ENCODE measurements around the gene LPCAT2. TPM values are rescaled to one million over a fixed set of nuclear protein-coding genes. Genes with fewer than 3 reads are reported as not detected.

LPCAT2 gene
- total and polyA plus RNA-seq, 2 of the 8 experiments (the other 6 are each of a cell fraction or from before 2014, with no cell fraction given), result 2.2 to 10.6 TPM

GRCh38 chr16:55565086-55565485 lies 56.2 kb downstream of the LPCAT2 start:
- H2BK12ac ChIP-seq (ENCODE audit: low read depth, low read length), result no peak overlapping the region
- TF ChIP-seq MAX (IDR thresholded peaks at IDR 0.05) (no peak), HDAC2 (IDR thresholded peaks at IDR 0.05; ENCODE audit: borderline replicate concordance in 1 of 2, low read depth in 2 of 2, low read length in 2 of 2) (no peak), SIRT6 (IDR thresholded peaks at IDR 0.05; ENCODE audit: low read length) (no peak), TEAD4 (IDR thresholded peaks at IDR 0.05; ENCODE audit: low read depth, low read length) (no peak)
- H3K27ac ChIP-seq (ENCODE audit: low read depth, low read length), result no peak overlapping the region
- no peak overlapping the region for H3K4ac ChIP-seq (replicated peaks; ENCODE audit: insufficient read length, low read depth, low read length)
- DNase-seq (ENCODE audit: low read depth in 1 of 2, low spot score in 2 of 2), result no peak
- no peak for FAIRE-seq
- ChIA-PET CTCF (ENCODE audit: partially characterized antibody) (no interaction called here), POLR2A (ENCODE audit: partially characterized antibody) (no interaction called here)
- no peak overlapping the region for H2BK20ac ChIP-seq (ENCODE audit: low read length)
- H3K4me1 ChIP-seq (replicated peaks in 1 of 4; ENCODE audit: control insufficient read depth in 3 of 4, insufficient read depth in 4 of 4, low read length in 3 of 4), result no peaks in the 10 kb centered on the region
- H3K79me1 ChIP-seq (ENCODE audit: low read depth, low read length), result no peaks in the 10 kb centered on the region
- no peaks in the 10 kb centered on the region for H3K23me2 ChIP-seq (ENCODE audit: low read depth, low read length)
- no peak overlapping the region for H4K5ac ChIP-seq (ENCODE audit: insufficient read length, low read depth, low read length)
- no peak overlapping the region for H3K56ac ChIP-seq (replicated peaks; ENCODE audit: insufficient read length, low read depth, low read length)
- H4K20me1 ChIP-seq (replicated peaks in 1 of 2; ENCODE audit: control insufficient read depth in 1 of 2, insufficient read depth in 2 of 2, low read length in 2 of 2), result no peaks in the 10 kb centered on the region
- H3K27me3 ChIP-seq (replicated peaks in 1 of 4; ENCODE audit: control insufficient read depth in 3 of 4, extremely low read depth in 1 of 4, insufficient read depth in 3 of 4, low read length in 3 of 4), result no peaks in the 10 kb centered on the region
- H2AFZ ChIP-seq (ENCODE audit: low read length), result no peak overlapping the region
- no peak overlapping the region for H4K8ac ChIP-seq (ENCODE audit: extremely low read depth, insufficient read depth, low read length)
- no peak overlapping the region for H3K23ac ChIP-seq (ENCODE audit: insufficient read length)
- no peak overlapping the region for H2BK5ac ChIP-seq (ENCODE audit: low read depth, low read length)
- H3K36me3 ChIP-seq (ENCODE audit: control insufficient read depth in 2 of 4, insufficient read depth in 4 of 4, low read length in 3 of 4), result no peaks in the 10 kb centered on the region
- no peaks in the 10 kb centered on the region for H3K79me2 ChIP-seq (ENCODE audit: control insufficient read depth in 1 of 2, insufficient read depth in 2 of 2, low read length in 2 of 2)
- no peak overlapping the region for H3K4me2 ChIP-seq (ENCODE audit: insufficient read depth in 1 of 2, low read depth in 2 of 2, low read length in 2 of 2)
- H4K91ac ChIP-seq (replicated peaks; ENCODE audit: insufficient read length, low read length), result no peak overlapping the region
- H3K4me3 ChIP-seq (ENCODE audit: extremely low read depth in 1 of 4, insufficient read depth in 2 of 4, low read depth in 3 of 4, low read length in 4 of 4), result no peak overlapping the region
- H3K14ac ChIP-seq (ENCODE audit: insufficient read length), result no peak overlapping the region
- no peak overlapping the region for H2BK15ac ChIP-seq (ENCODE audit: low read length)
- peak overlapping the region in 1 of 4 experiments; percentile 34; a peak in 1 of 7 replicates for H3K9ac ChIP-seq (replicated peaks in 1 of 4; ENCODE audit: extremely low read depth in 1 of 4, low read depth in 3 of 4, low read length in 3 of 4)
- no peaks in the 10 kb centered on the region for H3K9me3 ChIP-seq (ENCODE audit: insufficient read depth in 2 of 2, low read depth in 1 of 2, low read length in 1 of 2)
- H2BK120ac ChIP-seq (replicated peaks; ENCODE audit: low read depth, low read length), result no peak overlapping the region
- H2AK5ac ChIP-seq (ENCODE audit: low read depth, low read length), result no peak overlapping the region
- 90% methylated on average over 1 of the region's 1 CpG; no CpG with 5 or more reads in 1 of the 2 experiments for WGBS, 2 experiments (ENCODE audit: extremely low coverage in 1 of 2, insufficient coverage in 1 of 2, insufficient read length in 1 of 2, insufficient replicate concordance in 2 of 2, low coverage in 1 of 2, low lambda C conversion rate in 2 of 2, missing lambda C conversion rate in 1 of 2)
- no peak overlapping the region for H3K18ac ChIP-seq (ENCODE audit: extremely low read depth, low read length)
